B cell (primary cell): ENCODE data around the gene MUC12. TPM values are rescaled to one million over a fixed set of nuclear protein-coding genes. Genes with fewer than 3 reads are reported as not detected.

Experiments
- ATAC-seq: fragments of 200-7000 bp; cut with Tn5 transposase; one replicate; pipeline ENCODE4 v1.10.0; 2021; ENCODE audit warnings: low read depth, mild to moderate bottlenecking, moderate number of reproducible peaks, moderate library complexity
- CTCF ChIA-PET: fragments of 350-600 bp; sonication (Branson Sonifier 250); formaldehyde crosslinking; loops from one replicate; lab custom pipeline; 2021; ENCODE audit warnings: antibody characterized with exemption, inconsistent platforms; lab: Charles Lee
- POLR2A ChIA-PET: fragments of 350-600 bp; sonication (Branson Sonifier 250); formaldehyde crosslinking; loops from one replicate; lab custom pipeline; 2021; ENCODE audit warnings: antibody characterized with exemption; lab: Charles Lee
- DNase-seq: peaks from one replicate; pipeline ENCODE4 v3.0.0; 2013
- H2AFZ ChIP-seq: 2 replicates; pipeline ENCODE4 v1.6.1; 2012; ENCODE audit warnings: mild to moderate bottlenecking, low read depth, low read length; ENCODE audit not compliant: insufficient read depth, poor library complexity, severe bottlenecking
- H3K27ac ChIP-seq, 2 donors: 1 replicate in 1 of 2; 2 replicates in 1 of 2; pipeline ENCODE4 v1.5.1; 2012 to 2013; ENCODE audit warnings: low read length in 2 of 2, mild to moderate bottlenecking in 2 of 2, moderate library complexity in 1 of 2
- H3K27me3 ChIP-seq, 4 experiments: fragments of 200-600 bp in 1 of 4; sonication (generic) in 1 of 4; replicated peaks in 1 of 4; 1 replicate in 2 of 4; 2 replicates in 2 of 4; pipeline versions ENCODE4 v1.6.1 to v1.7.0; 2013 to 2016; ENCODE audit warnings: low read length in 3 of 4, mild to moderate bottlenecking in 2 of 4, mixed read lengths in 1 of 4, moderate library complexity in 1 of 4; ENCODE audit not compliant: insufficient read depth in 4 of 4, control insufficient read depth in 3 of 4; ENCODE audit errors: control extremely low read depth in 1 of 4
- H3K36me3 ChIP-seq, 2 experiments: replicated peaks in 1 of 2; 1 replicate in 1 of 2; 2 replicates in 1 of 2; pipeline versions ENCODE4 v1.6.1 to v1.7.1; 2013; ENCODE audit warnings: low read length in 1 of 2; ENCODE audit not compliant: insufficient read depth in 2 of 2, control insufficient read depth in 1 of 2; ENCODE audit errors: control extremely low read depth in 1 of 2, extremely low read depth in 1 of 2
- H3K4me1 ChIP-seq, 2 donors: fragments of 200-600 bp in 1 of 2; sonication (generic) in 1 of 2; 1 replicate in 1 of 2; 2 replicates in 1 of 2; pipeline versions ENCODE4 v1.5.1 to v1.6.1; 2013 to 2017; ENCODE audit warnings: low read length in 2 of 2; ENCODE audit not compliant: control insufficient read depth in 2 of 2, insufficient read depth in 2 of 2
- H3K4me2 ChIP-seq: replicated peaks from 2 replicates; pipeline ENCODE3; 2012; ENCODE audit warnings: mild to moderate bottlenecking, low read depth, low read length; ENCODE audit not compliant: poor library complexity, severe bottlenecking
- H3K4me3 ChIP-seq, 5 experiments: fragments of 200-600 bp in 1 of 5; sonication (generic) in 1 of 5; 1 replicate in 3 of 5; 2 replicates in 2 of 5; pipeline versions ENCODE4 v1.5.1 to v1.7.0; 2011 to 2016; ENCODE audit warnings: low read length in 4 of 5, mild to moderate bottlenecking in 4 of 5, low read depth in 2 of 5, control low read depth in 1 of 5, moderate library complexity in 1 of 5; ENCODE audit not compliant: insufficient read depth in 1 of 5; ENCODE audit errors: control extremely low read depth in 1 of 5, extremely low read depth in 1 of 5
- H3K79me2 ChIP-seq: fragments of 200-600 bp; sonication (generic); one replicate; pipeline ENCODE4 v1.6.0; 2016; ENCODE audit warnings: low read length; ENCODE audit not compliant: control insufficient read depth, insufficient read depth
- H3K9ac ChIP-seq: fragments of 200-600 bp; sonication (generic); 2 replicates; pipeline ENCODE4 v1.6.1; 2017; ENCODE audit warnings: mild to moderate bottlenecking, low read length, moderate library complexity
- H3K9me3 ChIP-seq, 3 donors: one replicate each; pipeline versions ENCODE4 v1.6.1 to v1.7.1; 2013; ENCODE audit warnings: low read length in 2 of 3; ENCODE audit not compliant: control insufficient read depth in 2 of 3, insufficient read depth in 1 of 3; ENCODE audit errors: control extremely low read depth in 1 of 3
- H4K20me1 ChIP-seq: 2 replicates; pipeline ENCODE4 v1.6.0; 2012; ENCODE audit warnings: mild to moderate bottlenecking, low read length; ENCODE audit not compliant: insufficient read depth, control insufficient read depth, poor library complexity, severe bottlenecking
- H3K27ac Mint-ChIP-seq: one replicate; pipeline ENCODE4 v1.8.0; 2021; ENCODE audit warnings: mixed read lengths
- H3K27me3 Mint-ChIP-seq: one replicate; pipeline ENCODE4 v1.8.0; 2021; ENCODE audit warnings: mixed read lengths
- H3K4me1 Mint-ChIP-seq: one replicate; pipeline ENCODE4 v1.8.0; 2021; ENCODE audit warnings: mixed read lengths
- H3K4me3 Mint-ChIP-seq: one replicate; pipeline ENCODE4 v1.8.0; 2021; ENCODE audit warnings: mixed read lengths
- H3K9me3 Mint-ChIP-seq: one replicate; pipeline ENCODE4 v1.8.0; 2022; ENCODE audit warnings: mixed read lengths; ENCODE audit not compliant: insufficient read depth
- EZH2 ChIP-seq: IDR thresholded peaks from 2 replicates; pipeline ENCODE4 v1.6.1; 2012; ENCODE audit warnings: borderline replicate concordance, low read depth, mild to moderate bottlenecking, moderate library complexity, low read length; ENCODE audit not compliant: insufficient read depth, poor library complexity, severe bottlenecking
- WGBS: methylation state at CpG from one replicate; pipeline ENCODE4 v1.1.5; 2013; ENCODE audit warnings: missing lambda C conversion rate; ENCODE audit not compliant: insufficient coverage; 5-methylcytosine and 5-hydroxymethylcytosine counted together
- intact Hi-C: fragments of 100-400 bp; cut with micrococcal nuclease; formaldehyde crosslinking; loops from one replicate; pipeline ENCODE4 v1.10.0; 2022
- polyA plus RNA-seq: library from polyadenylated mRNA; depleted of rRNA; stranded (reverse); fragments of >200 nt; gene quantifications from 2 replicates; pipeline ENCODE4 v1.2.3, GENCODE V29; 2012
- total RNA-seq, 2 donors: library from RNA; stranded (reverse); fragments of 120-200 nt in 1 of 2; gene quantifications; 1 replicate in 1 of 2; 2 replicates in 1 of 2; pipeline versions ENCODE4 v1.2.3 to v1.2.4, GENCODE V29; 2013 to 2022
- TF ChIP-seq, protein P1 (sequence below): fragments of 200-600 bp; IDR thresholded peaks from one replicate; pipeline ENCODE4 v1.8.0; 2022; ENCODE audit warnings: antibody characterized with exemption, mild to moderate bottlenecking

MUC12 gene
- total and polyA plus RNA-seq, 2 donors (not counting 1 experiment from before 2014, with no cell fraction given), result 0.81 TPM; not detected in 1

DNA sequence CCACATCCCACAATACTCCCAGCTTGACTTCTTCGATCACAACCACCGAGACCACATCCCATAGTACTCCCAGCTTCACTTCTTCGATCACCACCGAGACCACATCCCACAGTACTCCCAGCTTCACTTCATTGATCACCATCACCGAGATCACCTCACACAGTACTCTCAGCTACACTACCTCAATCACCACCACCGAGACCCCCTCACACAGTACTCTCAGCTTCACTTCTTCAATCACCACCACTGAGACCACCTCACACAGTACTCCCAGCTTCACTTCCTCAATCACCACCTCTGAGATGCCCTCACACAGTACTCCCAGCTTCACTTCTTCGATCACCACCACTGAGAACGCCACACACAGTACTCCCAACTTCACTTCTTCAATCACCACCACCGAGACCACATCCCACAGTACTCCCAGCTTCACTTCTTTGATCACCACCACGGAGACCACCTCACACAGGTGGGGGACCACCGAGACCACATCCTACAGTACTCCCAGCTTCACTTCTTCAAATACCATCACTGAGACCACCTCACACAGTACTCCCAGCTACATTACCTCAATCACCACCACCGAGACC is 11.4 kb upstream of the MUC12 start:
- 57% methylated on average over 11 of the region's 12 CpGs for WGBS
- H3K27me3 Mint-ChIP-seq, result peaks cover 3% of the 10 kb centered on the region
- no peak overlapping the region for H3K27ac ChIP-seq
- H2AFZ ChIP-seq, result no peak overlapping the region
- no peaks in the 10 kb centered on the region for H3K4me1 Mint-ChIP-seq
- H3K9me3 ChIP-seq, result peaks cover 0 to 13% (median 0%) of the 10 kb centered on the region in 3 donors
- no peaks in the 10 kb centered on the region for H3K9me3 Mint-ChIP-seq
- ATAC-seq (no peak), DNase-seq (peak; percentile 35)
- H3K4me2 ChIP-seq, result no peak overlapping the region
- no peaks in the 10 kb centered on the region for H4K20me1 ChIP-seq
- no peaks in the 10 kb centered on the region for H3K4me1 ChIP-seq
- H3K79me2 ChIP-seq, result no peaks in the 10 kb centered on the region
- ChIA-PET POLR2A (interaction anchor here (0.6 kb wide), 1 partner anchor 22 kb away, joined by 3 read pairs; no protein-coding TSS in a partner anchor), CTCF (interaction anchor here (0.9 kb wide), 1 partner anchor 8 kb away, joined by 3 read pairs; the partner anchor contains the start of gene MUC3A)
- H3K9ac ChIP-seq, result no peak overlapping the region
- H3K27me3 ChIP-seq, result peaks cover 0 to 34% (median 6%) of the 10 kb centered on the region in 4 experiments
- H3K4me3 Mint-ChIP-seq, result no peak overlapping the region
- H3K4me3 ChIP-seq, result no peak overlapping the region
- H3K36me3 ChIP-seq, result no peaks in the 10 kb centered on the region
- TF ChIP-seq, protein P1, sequence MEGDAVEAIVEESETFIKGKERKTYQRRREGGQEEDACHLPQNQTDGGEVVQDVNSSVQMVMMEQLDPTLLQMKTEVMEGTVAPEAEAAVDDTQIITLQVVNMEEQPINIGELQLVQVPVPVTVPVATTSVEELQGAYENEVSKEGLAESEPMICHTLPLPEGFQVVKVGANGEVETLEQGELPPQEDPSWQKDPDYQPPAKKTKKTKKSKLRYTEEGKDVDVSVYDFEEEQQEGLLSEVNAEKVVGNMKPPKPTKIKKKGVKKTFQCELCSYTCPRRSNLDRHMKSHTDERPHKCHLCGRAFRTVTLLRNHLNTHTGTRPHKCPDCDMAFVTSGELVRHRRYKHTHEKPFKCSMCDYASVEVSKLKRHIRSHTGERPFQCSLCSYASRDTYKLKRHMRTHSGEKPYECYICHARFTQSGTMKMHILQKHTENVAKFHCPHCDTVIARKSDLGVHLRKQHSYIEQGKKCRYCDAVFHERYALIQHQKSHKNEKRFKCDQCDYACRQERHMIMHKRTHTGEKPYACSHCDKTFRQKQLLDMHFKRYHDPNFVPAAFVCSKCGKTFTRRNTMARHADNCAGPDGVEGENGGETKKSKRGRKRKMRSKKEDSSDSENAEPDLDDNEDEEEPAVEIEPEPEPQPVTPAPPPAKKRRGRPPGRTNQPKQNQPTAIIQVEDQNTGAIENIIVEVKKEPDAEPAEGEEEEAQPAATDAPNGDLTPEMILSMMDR, result no peak
- no peak for TF ChIP-seq EZH2
- H3K27ac Mint-ChIP-seq, result no peak overlapping the region
- intact Hi-C loops, result no loop called here

DNA sequence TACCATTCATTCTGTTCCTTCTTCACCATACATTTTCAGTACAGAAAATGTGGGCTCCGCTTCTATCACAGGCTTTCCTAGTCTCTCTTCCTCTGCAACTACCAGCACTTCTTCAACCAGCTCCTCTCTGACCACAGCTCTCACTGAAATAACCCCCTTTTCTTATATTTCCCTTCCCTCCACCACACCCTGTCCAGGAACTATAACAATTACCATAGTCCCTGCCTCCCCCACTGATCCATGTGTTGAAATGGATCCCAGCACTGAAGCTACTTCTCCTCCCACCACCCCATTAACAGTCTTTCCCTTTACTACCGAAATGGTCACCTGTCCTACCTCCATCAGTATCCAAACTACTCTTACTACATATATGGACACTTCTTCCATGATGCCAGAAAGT is 9.5 kb upstream of the MUC12 start:
- intact Hi-C loops, result no loop called here

More for the DNA sequence above, 9.5 kb upstream of the MUC12 start:
- H3K27ac Mint-ChIP-seq, result no peak overlapping the region
- H3K27me3 ChIP-seq, result peaks cover 0 to 42% (median 16%) of the 10 kb centered on the region in 4 experiments
- H3K4me1 Mint-ChIP-seq, result no peaks in the 10 kb centered on the region
- H3K9ac ChIP-seq, result no peak overlapping the region
- WGBS, result 59% methylated on average over 2 of the region's 2 CpGs
- H3K79me2 ChIP-seq, result no peaks in the 10 kb centered on the region
- H3K9me3 ChIP-seq, result peaks cover 0 to 20% (median 0%) of the 10 kb centered on the region in 3 donors
- POLR2A ChIA-PET, result no interaction called here
- H4K20me1 ChIP-seq, result no peaks in the 10 kb centered on the region
- no peak overlapping the region for H2AFZ ChIP-seq
- H3K4me1 ChIP-seq, result peaks cover 0 to 2% of the 10 kb centered on the region in 2 donors
- H3K4me2 ChIP-seq, result no peak overlapping the region
- no peaks in the 10 kb centered on the region for H3K36me3 ChIP-seq
- peaks cover 15% of the 10 kb centered on the region for H3K27me3 Mint-ChIP-seq
- H3K4me3 ChIP-seq, result no peak overlapping the region
- DNase-seq (no peak), ATAC-seq (no peak)
- H3K9me3 Mint-ChIP-seq, result no peaks in the 10 kb centered on the region
- TF ChIP-seq, protein P1, result no peak
- no peak for TF ChIP-seq EZH2
- H3K27ac ChIP-seq, result no peak overlapping the region
- CTCF ChIA-PET, result no interaction called here
- no peak overlapping the region for H3K4me3 Mint-ChIP-seq
